HepG2 (cell line): ENCODE data around the gene CPVL. TPM values are rescaled to one million over a fixed set of nuclear protein-coding genes. Genes with fewer than 3 reads are reported as not detected.

Source experiments
- CREB3 ChIP-seq: sonication (generic); formaldehyde crosslinking; IDR thresholded peaks from 2 replicates; pipeline ENCODE4 v1.5.0; 2020; ENCODE audit warnings: missing genetic modification reagents
- DMTF1 ChIP-seq: sonication (generic); formaldehyde crosslinking; IDR thresholded peaks from 2 replicates; pipeline ENCODE4 v1.4.0; 2020; ENCODE audit warnings: mild to moderate bottlenecking, missing genetic modification reagents
- JUNB ChIP-seq: sonication (generic); formaldehyde crosslinking; IDR thresholded peaks from 2 replicates; pipeline ENCODE4 v1.8.0; 2022; ENCODE audit warnings: missing genetic modification reagents, mild to moderate bottlenecking, borderline replicate concordance
- NFE2 ChIP-seq: sonication (generic); formaldehyde crosslinking; IDR thresholded peaks from 2 replicates; pipeline ENCODE4 v1.4.0; 2020; ENCODE audit warnings: missing genetic modification reagents
- TCF7L2 ChIP-seq: IDR thresholded peaks from 2 replicates; pipeline ENCODE4 v1.6.1; 2011; ENCODE audit warnings: mild to moderate bottlenecking, low read depth, low read length, moderate library complexity
- TOE1 ChIP-seq: sonication (generic); formaldehyde crosslinking; IDR thresholded peaks from 2 replicates; pipeline ENCODE4 v1.4.0; 2020; ENCODE audit warnings: mild to moderate bottlenecking, missing genetic modification reagents
- ZFY ChIP-seq: sonication (generic); formaldehyde crosslinking; IDR thresholded peaks from 2 replicates; pipeline ENCODE4 v1.4.0; 2020; ENCODE audit warnings: missing genetic modification reagents
- ZNF451 ChIP-seq: sonication (generic); formaldehyde crosslinking; IDR thresholded peaks from 2 replicates; pipeline ENCODE4 v1.5.0; 2020; ENCODE audit warnings: mild to moderate bottlenecking, missing genetic modification reagents
- polyA plus RNA-seq, 8 experiments: library from polyadenylated mRNA; depleted of rRNA in 3 of 8; stranded (reverse) in 7 of 8; unstranded in 1 of 8; fragments of >200 nt; fragmentation: Illumina TruSeq in 4 of 8; extraction: Trizol in 4 of 8; gene quantifications; 2 replicates each; pipeline versions ENCODE4 v1.2.1 to v1.2.3, GENCODE V29; 2011 to 2016; ENCODE audit warnings: low read depth in 4 of 8, missing spikeins in 1 of 8, mixed read lengths in 1 of 8; ENCODE audit not compliant: insufficient read depth in 1 of 8
- total RNA-seq, 5 experiments: library from RNA; depleted of rRNA; stranded (reverse); fragments of >200 nt; fragmentation: Illumina TruSeq; extraction: Trizol; gene quantifications; 2 replicates each; pipeline ENCODE4 v1.2.3, GENCODE V29; 2016; ENCODE audit warnings: low read depth in 1 of 5
- TF ChIP-seq, protein P1 (sequence below): sonication (generic); formaldehyde crosslinking; IDR thresholded peaks from 2 replicates; pipeline ENCODE4 v1.5.1; 2020; ENCODE audit warnings: missing genetic modification reagents, mild to moderate bottlenecking, borderline replicate concordance

Gene CPVL
- total and polyA plus RNA-seq, 2 of the 13 experiments (the other 11 are each of a cell fraction or from before 2014, with no cell fraction given): 59.2 to 294 TPM

DNA sequence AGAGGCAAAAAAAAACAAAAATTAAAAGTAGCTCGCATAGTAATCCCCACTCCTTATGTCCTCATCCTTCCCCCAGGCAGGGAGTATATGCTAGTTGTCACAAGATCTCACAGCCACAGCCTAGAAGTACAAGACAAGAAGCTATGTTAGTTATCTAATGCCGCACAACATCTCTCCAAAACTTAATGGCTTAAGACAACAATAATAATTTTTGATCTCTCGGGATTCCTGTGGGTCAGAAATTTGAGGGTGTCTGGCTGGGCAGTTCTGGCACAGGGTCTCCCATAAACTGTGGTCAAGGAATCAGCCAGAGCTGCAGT lies 39.7 kb downstream of the CPVL start (continued):
- no peak for TF ChIP-seq DMTF1 (CRISPR knock-in tag)
- no peak for TF ChIP-seq JUNB
- TF ChIP-seq CREB3 (CRISPR knock-in tag): no peak
- TF ChIP-seq TOE1 (CRISPR knock-in tag): no peak
- no peak for TF ChIP-seq ZFY (CRISPR knock-in tag)
- TF ChIP-seq NFE2 (CRISPR knock-in tag): no peak
- TF ChIP-seq, protein P1, sequence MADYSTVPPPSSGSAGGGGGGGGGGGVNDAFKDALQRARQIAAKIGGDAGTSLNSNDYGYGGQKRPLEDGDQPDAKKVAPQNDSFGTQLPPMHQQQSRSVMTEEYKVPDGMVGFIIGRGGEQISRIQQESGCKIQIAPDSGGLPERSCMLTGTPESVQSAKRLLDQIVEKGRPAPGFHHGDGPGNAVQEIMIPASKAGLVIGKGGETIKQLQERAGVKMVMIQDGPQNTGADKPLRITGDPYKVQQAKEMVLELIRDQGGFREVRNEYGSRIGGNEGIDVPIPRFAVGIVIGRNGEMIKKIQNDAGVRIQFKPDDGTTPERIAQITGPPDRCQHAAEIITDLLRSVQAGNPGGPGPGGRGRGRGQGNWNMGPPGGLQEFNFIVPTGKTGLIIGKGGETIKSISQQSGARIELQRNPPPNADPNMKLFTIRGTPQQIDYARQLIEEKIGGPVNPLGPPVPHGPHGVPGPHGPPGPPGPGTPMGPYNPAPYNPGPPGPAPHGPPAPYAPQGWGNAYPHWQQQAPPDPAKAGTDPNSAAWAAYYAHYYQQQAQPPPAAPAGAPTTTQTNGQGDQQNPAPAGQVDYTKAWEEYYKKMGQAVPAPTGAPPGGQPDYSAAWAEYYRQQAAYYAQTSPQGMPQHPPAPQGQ (CRISPR knock-in tag): no peak
- no peak for TF ChIP-seq ZNF451
- no peak for TF ChIP-seq TCF7L2
